LHCN-M2 (cell line): Measurements from ENCODE around the gene MYO5A. TPM values are rescaled to one million over a fixed set of nuclear protein-coding genes. Genes with fewer than 3 reads are reported as not detected.

ENCODE experiments used
- DNase-seq: peaks from one replicate; pipeline ENCODE4 v3.0.0-alpha.2; 2012; ENCODE audit warnings: low read depth
- total RNA-seq: library from RNA; depleted of rRNA; stranded (reverse); fragments of >200 nt; gene quantifications from 2 replicates; pipeline ENCODE4 v1.2.3, GENCODE V29; 2014

MYO5A gene
- total RNA-seq, 1 experiment from 2014 or later: 51.9 TPM

GRCh38 chr15:52331490-52332240 is 197.0 kb downstream of the MYO5A start:
- DNase-seq: peak; percentile 61

- DNase-seq: no peak
Observed at GRCh38 chr15:52329987-52330386, 198.7 kb downstream of the MYO5A start.

DNA sequence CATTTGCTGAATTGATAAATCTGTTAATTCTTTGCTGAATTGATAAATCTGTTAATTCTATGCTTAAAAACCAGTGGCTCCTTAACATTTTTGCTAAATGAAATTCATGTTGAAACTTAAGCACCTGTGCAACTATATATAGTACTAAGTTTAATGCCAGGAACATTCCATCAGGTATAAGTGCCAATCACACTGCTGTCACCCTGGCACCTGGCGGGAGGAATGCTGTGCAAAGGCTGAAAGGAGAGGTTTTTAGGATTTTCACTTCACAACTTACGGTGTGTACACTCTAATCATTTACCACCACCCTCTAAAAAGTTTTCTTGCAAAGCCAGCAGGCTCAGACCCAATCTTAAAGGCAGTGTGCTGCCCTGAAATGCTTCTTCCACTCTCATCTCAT is 199.5 kb downstream of the MYO5A start:
- DNase-seq: no peak

GRCh38 chr15:52328680-52329079 is 200.0 kb downstream of the MYO5A start:
- no peak for DNase-seq

GRCh38 chr15:52326756-52327155 is 201.9 kb downstream of the MYO5A start:
- DNase-seq: no peak

DNA sequence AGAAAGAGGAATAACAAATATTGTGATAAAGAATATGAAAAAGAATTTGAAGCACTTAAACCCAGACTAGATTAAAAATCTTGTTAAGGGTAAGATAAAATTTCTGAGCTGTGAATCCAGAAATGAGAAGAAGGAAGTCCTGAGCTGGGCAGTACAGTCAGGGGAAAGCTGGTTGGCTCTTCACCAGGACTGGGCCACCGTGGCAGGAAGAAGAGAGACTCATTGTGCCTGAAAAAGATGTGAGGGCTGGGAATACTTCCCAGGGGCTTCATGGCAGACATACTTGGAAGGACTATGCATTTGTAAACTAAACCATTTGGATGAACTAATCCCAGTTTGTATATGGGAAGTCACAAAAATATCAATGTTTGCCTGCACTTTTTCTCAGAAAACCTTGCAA is 204.6 kb downstream of the MYO5A start:
- no peak for DNase-seq

- DNase-seq: no peak
Observed at GRCh38 chr15:52318729-52319500, 209.8 kb downstream of the MYO5A start.

- no peak for DNase-seq
Observed at GRCh38 chr15:52317688-52318087, 211.0 kb downstream of the MYO5A start.

DNA sequence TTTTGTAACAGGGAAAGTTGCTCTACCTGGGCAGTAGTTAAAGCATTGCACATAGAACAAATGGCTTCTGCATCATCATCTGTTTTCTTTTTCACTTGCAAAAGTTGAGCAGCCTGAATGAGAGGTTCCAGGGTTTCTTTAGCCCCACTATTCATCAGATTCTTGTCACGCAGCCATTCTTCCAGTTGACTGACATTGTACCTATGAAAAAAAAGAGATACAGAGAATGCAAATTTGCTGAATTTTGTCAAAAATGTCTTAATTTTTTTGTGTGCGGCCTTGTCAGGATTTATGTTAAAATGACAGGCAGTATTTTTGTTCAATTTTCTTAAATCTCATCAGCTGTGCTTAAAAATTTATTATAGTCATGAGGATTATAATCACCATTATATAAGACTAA is 211.7 kb downstream of the MYO5A start:
- no peak for DNase-seq

DNA sequence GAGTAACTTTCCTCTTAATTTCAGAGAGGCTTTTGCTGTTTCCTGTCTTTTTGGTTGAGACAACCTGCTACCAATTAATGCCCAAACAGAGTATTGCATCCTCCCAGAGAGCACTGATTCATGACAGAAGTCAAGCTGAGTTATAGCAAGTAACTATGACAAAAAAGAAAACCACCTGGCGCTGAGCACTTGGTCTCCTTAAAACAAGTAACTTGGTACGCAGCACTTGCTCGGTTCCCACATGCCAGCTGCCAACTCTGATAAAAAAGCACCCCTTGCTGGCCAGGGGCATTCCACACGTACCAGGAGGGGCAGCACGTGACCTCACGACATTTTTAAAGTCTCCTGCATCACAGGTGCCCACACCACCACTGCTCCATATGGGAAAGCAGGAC is 219.5 kb downstream of the MYO5A start:
- DNase-seq: no peak

- no peak for DNase-seq
Observed at GRCh38 chr15:52308446-52309153, 220.1 kb downstream of the MYO5A start.

- DNase-seq: no peak
Observed at GRCh38 chr15:52307847-52308246, 220.8 kb downstream of the MYO5A start.

GRCh38 chr15:52306270-52306669 is 222.4 kb downstream of the MYO5A start:
- DNase-seq: peak; percentile 49

DNA sequence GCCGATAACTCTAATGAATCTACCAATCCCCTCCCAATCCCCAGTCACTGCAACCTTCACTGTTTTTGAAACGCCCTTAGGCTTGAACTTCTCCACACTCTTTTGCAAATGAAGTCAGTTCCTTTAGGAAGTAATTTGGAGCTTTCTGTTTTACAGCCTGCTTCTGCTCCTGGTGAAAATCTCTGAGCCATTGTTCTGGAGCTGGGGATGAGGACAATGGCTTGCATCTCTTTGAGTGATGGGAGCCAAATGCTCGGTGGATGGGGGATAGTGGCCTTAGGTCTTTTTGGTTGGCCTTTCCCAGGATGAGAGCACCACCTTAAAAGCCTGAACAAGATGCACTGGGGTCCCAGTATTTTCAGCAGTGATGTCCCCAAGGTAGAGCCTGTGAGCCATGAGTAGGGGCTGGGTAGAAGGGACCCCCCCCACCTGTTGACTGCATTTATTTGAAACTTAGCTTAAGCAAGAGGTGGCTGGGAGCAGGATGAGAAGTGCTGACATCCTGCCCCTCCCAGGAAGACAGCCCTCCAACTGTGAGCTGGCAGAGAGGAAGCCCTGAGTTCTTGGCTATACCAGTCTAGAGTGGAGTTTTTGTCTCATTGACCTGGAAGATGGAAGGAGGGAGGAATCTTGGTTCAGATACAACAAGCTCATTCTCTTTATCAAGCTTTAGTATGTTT is 225.4 kb downstream of the MYO5A start:
- DNase-seq: no peak

DNA sequence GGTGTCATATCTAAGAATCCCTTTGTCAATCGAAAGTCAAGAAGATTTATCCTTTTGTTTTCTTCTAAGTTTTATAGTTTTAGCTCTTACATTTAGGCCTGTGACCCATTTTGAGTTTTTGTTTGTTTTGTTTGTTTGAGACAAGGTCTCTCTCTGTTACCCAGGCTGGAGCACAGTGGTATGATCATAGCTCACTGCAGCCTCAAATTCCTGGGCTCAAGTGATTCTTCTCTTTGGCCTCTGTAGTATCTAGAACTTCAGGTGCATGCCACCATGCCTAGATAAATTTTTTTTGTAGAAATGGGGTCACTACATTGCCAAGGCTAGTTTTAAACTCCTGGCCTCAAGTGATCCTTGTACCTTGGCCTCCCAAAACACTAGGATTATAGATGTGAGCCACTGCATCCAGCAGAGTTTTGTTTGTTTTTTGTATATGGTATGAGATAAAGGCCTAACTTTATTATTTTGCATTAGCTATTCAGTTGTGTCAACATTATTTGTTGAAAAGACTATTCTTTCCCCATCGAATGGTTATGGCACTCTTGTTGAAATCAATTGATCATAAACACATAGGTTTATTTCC is 227.3 kb downstream of the MYO5A start:
- DNase-seq: no peak

DNA sequence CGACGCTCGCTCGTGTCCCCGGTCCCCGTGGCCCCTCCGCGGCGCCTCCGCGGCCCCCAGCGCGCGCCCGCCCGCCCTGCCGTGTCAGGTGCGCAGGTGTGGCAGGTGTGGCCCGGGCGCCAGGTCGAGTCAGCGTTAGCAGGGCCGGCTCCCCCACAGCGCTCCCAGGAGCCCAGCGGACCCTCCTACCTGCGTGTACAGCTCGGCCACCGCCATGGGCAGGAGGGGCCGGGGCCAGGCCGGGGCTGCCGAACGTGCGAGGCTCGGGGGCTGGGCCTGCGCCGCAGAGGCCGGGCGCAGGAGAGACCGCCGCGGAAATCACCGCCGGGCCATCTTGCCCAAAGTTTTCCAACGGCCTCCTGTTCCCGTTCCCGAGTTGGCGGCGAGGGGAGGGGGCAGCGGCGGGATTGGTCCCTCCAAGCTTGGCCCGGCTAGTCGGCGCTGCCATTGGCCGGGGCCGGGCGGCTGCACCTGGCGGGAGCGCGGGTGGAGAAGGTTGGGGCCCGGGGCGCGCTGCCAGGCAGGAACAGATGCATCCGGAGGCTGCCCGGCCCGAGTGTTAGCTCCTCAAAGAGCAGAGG is 233.2 kb downstream of the MYO5A start, which contains the start of gene MYO5C:
TSS of gene MYO5C (minus strand) at position 384 of the 581 bp plus-strand sequence. CDS start at position 216, 168 bp downstream.
- peak; percentile 29 for DNase-seq

GRCh38 chr15:52294881-52295420 is 233.7 kb downstream of the MYO5A start:
- DNase-seq: no peak

- no peak for DNase-seq
Observed at GRCh38 chr15:52292780-52293392, 235.8 kb downstream of the MYO5A start.

DNA sequence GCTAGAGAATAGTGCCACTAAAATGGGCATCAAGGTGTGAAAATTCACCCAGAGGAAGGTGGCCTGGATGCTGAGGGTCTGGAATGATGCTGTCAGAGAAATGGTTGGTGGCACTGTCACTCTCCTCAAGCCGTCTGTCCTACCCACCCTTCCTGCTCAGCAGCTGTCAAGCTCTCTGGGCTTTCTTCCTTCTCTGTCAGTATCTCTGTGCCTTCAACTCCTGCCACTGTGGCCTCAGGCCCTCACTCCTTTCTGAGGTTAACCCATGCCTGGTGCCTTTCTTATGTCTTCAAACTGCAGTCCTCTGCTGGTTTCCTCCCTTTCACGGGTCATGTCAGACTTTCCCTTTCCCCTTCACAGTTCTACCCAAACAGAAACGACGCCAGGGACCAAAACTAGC is 237.5 kb downstream of the MYO5A start:
- DNase-seq: no peak

DNA sequence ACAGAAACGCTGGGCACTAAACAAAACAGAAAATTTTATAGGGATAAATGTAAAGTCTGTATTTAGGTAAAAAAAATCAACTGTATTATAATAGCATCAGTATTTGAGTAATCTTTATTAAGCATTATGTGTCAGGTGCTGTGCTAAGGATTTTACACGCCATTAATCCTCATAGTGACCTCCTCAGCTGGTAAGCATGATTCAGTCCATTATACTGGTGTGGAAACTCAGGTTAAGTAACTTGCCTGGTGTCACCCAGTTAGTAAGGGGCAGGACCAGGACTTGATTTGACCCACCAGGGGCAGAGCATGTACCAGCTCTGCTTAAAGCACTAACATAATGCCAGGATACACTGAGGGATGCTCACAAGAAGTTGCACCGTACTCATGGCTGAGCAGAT is 237.9 kb downstream of the MYO5A start:
- DNase-seq: no peak
